IPS-NIHi11 (cell line): ENCODE measurements around the gene SEMA5A.

Source experiments
- DNase-seq: peaks from one replicate; pipeline ENCODE4 v3.0.0; 2012; ENCODE audit warnings: mixed read lengths, low spot score

Gene SEMA5A

DNA sequence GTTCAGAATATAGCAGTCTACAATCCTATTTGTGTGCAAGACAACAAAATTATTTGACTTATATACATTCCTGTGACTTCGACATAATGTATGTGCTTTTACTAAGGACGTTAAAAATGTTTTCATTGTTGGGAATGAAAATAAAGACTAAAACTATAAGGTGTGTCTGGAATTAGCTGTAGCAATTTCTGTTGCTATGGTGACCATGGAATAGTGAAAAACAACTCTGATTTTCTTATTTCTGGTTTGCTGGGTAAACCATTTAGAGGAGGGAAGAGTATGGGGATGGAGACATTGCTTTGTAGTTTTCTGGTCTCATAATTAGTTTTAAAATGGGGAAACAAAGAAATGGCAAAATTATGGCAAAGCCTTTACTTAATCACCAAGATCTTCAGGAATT, 343.2 kb downstream of the SEMA5A start:
- DNase-seq: no peak

DNA sequence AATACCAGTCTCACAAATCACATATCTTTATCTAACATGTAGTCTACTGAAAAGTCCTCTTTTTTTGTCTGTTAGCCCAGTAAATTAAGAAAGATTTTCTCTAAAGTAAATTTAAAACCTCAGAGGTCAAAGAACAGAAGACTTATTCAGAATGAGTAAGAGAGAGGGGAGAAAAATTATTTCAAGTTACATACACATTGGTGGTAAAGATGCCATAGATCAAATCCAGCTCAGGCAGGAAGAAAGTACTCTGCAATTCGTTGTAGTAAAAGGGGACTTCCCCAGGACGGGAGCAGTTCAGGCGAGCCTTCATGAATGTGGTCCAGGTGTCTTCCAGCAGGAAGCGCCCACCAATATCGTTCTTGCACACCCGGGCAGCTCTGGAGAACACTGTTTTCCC, 344.1 kb downstream of the SEMA5A start:
- DNase-seq: no peak

DNA sequence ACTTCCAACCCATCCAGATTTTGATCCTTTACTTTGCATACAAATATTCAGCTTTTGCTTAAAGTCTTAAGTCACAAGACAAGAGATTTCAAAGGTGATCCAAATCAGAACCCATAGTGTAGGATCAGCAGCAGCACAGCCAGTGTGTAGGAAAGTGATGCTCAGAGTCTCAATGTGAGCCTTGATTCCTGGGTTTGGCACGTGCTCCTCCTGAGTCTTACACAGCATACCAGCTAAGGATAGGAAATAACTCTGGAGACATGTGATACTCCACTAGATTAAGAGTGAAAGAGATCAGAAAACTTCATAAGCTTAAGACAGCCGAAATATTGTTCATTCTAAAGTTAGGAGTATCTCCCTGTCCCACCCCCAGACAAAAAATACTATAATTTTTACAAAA, 344.9 kb downstream of the SEMA5A start:
- DNase-seq: no peak

DNA sequence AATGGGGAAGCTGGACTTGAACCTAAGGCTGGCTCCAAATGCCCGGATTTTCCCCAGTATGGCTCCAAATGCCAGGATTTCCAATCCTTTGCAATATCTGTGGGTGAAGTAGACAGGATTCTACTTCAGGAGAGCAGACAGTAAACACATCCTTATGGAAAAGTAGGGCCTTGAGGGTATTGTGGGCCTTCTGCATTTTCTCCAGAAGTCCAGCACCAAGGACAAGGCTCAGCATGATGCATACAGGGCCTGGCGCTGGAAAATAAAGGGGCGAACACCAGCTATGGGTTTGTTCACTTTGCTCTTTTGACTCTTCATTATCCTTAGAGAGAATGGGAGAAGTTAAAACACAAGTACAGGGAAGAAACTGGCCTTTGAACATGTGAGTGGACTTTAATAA, 347.5 kb downstream of the SEMA5A start:
- no peak for DNase-seq

DNA sequence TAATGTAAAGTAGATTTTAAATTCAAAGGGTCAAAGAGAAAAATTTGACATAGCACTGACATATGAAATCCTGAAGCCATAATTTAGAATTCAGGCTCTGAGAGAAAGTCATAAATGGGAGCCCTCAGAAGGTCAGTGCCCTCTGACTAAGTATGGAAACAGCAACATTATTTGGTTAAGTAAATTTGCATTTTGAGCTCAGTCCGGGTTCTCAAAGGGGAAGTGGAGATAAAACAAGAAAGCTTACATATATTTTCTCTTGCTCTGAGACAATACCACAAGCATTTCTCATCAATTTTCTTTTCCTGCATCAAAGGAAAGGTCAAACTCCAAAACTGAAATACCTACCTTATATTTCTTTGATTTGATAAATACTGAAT, 348.0 kb downstream of the SEMA5A start:
- no peak for DNase-seq

DNA sequence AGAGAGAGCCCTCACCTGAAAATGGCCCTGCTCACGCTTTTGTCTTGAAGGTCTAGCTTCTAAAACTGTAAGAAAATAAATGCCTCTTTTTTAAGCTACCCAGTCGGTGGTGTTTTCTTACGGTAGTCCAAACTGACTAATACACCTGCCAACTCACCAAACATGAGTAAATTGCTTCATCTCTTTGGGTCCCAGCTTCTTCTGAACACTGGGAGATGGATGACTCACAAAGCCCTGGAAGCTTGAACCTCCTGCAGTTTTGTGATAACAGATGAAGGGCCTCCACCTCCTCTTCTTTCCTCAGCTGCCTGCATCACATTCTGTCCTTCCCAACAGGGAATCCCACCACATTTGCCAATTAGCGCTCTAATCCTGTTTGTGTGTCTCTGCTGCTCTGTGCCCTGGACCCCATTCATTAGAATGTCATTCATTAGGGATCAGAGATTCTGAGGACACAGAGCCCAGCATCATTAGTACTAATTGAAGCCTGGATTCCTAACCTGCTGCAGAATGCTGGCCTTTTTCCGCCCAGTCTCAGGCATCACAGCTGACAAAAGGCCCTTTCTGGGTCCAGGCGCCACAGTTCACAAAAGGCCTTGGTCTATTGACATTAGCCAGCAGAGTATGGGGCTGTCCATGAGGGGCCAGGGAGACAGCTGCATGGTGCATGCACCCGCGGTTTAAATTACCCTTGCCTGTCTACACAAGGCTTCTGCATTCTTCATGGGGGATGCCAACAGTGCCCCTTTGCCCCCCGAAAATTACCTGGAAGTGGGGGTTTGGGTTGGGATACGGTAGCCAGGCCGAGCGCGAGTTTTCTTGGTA, 349.3 kb downstream of the SEMA5A start:
- no peak for DNase-seq

DNA sequence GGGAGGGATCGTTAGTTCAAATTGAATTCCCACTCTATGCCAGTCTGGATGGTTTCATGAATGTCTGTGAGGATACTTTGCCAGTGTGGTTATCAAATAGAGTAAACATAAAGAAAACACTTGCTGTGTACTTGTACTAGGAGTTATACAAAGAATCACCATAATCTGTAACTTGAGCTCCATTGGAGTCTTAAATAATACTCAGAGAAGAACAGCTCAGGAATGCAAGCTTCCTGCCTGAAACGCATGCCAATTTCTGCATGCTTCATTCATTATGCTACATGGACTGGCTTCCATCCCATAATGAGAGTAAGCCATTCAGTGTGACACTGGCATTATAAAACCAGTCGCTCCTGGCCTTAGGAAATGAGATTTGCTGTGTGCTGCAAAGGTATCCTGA, 351.4 kb downstream of the SEMA5A start:
- DNase-seq: no peak

DNA sequence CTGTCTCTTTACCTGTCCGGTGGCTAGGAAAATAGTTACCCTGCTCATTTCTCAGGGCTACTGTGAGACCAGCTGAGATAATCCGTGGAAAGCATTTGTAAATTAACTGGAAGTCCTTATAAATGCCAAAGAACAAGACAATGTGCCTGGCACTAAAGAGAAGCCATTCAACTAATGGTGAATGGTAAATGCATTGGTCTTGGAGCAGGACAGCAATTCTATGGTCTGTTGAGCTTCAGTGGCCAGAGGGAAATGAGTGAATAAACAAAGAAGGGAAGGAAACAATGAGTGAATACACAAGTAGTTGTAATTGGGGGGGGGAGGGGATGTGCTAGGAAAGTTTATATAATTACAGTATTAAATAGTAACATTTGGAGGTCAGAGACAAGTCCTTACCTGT, 353.6 kb downstream of the SEMA5A start:
- DNase-seq: no peak

DNA sequence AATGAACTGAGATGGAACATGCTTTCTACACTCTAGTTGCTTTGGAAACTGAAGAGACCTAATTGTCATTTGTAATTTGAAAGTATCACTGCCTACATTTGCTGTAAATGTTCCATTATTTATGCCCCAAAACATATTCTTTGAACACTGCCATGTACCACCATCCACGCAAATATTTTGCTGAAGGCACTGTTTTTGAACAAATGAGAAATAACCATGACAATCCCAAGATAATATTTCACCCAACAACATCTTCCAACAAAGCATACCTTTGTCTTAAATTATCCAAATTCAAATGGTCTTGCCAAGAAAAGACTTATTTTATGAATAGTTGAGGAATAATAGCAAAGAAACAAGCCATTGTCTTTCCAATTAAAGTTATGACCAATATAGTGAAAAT, 356.2 kb downstream of the SEMA5A start:
- DNase-seq: no peak

DNA sequence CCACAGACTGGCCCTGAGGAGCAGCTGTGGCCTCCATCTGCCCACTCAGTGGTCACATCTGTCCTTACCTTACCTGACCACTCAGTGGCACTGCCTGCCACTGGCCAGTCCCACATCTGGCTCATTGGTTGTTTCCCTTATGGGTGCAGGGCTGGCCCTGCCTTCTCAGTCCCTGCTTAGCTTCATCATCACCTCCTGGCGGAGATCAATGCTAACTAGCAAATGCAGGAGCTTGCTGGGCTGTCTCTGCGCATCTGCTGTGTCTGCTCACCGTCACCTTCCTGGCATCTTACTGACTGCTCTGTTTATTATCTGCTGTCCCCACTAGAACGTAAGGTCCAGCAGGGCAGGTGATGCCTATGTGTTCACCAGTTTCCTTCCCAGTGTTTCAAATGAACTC, 356.9 kb downstream of the SEMA5A start:
- no peak for DNase-seq

DNA sequence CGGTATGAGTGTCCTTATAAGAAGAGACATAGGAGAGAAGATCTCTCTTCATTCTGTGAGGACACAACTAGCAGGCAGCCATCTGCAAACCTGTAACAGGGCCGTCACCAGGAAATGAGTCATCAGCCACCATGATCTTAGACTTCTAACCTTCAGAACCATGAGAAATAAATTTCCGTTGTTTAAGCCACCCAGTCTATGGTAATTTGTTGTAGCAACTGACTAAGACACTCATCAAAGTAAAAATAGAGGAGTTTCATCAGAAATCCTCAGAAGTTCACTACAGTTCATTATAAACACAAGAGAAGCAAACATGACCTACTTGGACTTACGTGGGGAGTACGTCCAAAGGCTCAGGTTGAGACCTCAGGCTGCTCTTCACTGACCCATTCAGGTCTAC, 357.7 kb downstream of the SEMA5A start:
- no peak for DNase-seq

DNA sequence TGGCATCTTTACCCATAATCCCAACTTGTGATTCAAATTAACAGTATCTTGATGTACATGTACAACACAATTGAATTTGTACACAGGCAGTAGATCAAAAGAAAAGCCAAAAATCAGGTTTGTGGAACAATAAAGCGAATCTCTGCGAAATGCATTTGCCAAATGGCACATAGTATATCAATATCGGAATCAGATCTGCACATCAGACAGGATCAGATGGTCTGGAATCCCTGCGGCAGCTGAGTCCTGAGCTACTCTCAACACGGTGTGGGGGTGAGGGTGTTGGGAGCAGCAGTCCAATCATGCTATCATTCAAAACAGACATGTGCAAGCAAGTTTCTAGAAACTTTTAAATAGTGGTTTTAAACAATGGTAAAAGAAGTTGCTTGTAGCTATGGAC, 358.3 kb downstream of the SEMA5A start:
- DNase-seq: no peak

DNA sequence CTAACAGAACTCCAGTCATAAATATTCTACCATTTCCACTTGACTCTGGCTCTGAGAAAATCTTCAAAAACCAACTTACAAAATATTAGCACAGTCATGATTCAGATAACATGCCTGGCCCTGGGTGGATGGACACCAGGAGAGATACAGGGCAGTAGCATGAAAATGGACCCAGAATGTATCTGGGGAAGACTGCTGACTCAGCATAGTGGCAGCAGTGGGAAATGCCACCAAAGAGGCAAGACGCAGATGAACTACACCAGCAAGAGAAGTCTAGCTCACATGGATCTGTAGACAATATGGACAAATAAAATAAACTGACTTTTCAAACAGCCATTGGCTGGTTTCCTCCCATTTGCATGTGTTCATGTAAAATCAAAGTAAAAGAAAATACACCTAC, 359.8 kb downstream of the SEMA5A start:
- DNase-seq: no peak

DNA sequence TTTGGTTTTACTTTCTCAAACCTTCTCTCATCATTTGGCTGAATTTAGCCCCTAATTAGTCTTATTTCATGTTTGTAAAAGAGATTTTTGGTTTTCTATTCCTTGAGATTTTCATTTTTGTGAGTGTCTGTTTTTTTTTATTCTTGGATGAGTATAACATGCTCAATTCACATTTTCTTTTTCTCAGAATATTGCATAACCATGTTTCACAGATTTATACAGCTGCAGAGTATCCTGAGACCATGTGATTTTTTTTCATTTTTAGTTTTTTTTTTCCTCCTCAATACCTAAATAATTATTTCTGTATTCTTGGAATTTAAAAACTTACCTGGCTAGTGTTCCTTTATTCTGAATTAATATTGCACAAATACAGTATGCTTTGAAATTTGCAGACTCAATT, 361.9 kb downstream of the SEMA5A start:
- DNase-seq: no peak

DNA sequence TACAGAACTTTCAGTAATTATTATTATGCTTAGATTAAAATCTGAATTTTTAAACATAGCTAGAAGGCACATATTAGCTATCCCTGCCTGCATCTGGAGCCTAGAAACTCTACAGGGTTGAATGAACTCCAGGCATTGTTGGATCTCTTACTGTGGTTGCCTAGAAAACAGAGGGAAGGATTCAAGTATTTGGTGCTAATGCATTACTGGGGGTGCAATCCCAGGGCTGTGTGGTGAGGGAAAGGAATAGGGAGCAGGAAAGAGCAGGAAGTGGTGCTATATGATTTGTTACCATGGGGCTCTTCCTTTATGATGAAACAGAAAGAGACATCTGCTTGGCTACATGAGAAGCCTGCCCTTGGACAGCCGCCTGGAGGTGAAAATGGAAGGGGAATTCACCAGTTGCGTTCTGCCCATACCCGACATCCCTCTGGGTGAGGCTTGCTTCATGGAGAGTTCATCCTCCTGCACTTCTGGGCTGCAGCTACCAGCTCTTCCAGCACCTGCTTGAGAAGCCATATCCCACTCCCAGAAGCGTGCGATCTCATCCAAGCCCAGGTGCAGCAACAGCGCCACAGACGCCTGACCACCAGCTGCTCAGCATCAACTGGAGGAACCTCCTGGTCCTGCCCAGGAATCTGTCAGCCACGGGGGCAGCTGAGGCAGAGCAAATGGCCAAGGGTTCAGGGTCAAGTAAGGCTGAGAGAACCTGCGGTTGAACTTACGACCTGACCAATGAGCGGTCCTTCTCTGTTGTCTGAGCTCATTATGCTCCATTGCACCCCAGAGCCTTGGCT, 362.8 kb downstream of the SEMA5A start:
- DNase-seq: no peak

DNA sequence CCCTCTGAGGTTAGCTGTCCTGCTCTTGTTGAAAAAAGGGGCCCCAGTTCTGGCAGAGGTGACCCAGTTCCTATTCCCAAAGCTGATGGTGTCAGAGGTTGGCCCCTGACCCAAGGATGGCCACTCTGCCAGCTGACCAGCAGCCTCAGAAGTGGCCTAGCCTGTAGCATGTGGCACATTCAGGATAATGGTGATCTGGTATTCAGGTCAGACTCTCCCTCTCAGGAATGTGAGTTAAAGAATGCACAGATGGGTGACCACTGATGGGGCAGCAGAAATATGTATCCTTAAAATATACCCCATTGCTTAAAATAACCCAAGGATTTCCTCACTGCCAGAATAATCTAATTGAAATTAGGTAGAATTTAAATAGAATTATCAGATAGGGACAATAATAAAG, 369.2 kb downstream of the SEMA5A start:
- DNase-seq: no peak

DNA sequence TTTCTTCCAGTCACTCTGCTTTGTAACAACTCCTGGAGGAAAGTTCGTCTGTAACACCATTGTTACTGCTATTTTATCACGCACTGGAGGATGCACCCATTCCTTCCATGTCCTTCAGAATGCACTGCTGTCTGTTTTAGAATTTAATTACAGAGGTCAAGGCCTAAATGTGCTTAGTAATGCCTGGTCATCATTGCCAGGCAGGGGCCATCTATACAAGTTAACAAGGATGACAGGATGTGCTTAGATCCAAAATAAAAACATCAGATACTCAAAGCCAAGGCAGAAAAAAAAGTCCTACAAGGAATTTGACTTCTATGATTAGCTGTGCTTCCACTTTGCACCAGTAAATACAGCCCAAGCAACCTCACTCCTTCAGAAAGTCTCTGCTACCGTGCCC, 371.4 kb downstream of the SEMA5A start:
- no peak for DNase-seq

DNA sequence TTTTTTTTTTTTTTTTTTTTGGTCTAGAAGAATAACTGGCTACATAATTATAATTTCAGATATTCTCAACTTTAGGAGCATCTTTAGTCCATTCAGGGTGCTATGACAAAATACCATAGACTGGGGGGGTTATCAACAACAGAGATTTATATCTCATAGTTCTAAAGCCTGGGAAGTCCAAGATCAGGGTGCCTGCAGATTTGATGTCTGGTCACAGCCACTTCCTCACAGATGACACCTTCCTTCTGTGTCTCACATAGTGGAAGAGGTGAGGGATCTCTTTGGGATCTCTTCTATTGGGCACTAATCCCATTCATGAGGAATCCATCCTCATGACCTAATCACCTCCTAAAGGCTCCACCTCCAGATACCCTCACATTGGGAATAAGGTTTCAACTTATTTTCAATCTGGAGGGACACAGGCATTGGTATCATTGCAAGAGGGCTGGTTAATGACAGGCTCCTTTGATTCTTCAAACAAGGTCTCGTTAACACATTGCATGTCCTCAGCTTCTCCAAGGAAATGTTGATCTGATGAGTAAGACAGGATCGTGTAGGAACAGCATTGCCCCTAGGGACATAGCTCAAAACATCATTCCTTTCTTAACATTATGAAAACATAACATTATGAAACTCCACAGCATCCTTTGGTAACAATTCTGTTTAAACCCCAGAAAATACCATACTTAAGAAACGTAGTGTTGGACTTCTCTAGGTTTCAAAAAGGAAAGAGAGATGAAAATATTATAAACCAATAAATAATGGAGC, 372.4 kb downstream of the SEMA5A start:
- DNase-seq: no peak

DNA sequence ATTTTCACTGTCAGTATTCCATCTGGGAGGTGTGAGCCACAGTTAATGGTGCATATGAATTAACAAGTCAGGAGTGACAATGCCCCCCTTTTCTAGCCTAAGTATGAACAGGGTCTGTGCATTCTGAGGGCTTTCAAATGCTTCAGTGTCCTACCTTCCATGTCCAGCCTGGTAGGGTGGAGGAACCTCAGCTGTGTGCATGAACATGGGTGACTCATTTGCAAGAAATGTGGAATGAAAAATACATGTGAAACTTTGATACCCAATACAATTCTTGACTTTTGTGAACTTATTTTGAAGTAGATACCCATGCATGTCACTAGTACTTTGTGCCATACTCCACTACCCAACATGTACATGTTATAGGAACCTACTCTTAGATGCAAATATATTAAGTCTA, 375.8 kb downstream of the SEMA5A start:
- no peak for DNase-seq

DNA sequence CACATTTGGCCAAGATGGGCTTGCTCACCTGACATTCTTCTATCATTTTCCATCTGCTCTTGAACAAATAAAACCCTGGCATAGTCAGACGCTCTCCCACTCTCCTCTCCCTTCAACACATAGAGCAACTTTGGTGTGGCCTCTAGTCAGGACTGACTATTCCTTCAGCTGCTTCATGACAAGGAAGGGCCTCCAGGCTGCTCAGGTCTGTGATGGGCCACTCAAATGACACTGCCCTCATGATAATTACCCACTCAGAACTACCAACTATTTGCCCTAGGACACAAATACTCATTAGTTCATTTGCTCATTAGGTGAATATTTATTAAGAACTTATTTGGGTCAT, 376.3 kb downstream of the SEMA5A start:
- no peak for DNase-seq

DNA sequence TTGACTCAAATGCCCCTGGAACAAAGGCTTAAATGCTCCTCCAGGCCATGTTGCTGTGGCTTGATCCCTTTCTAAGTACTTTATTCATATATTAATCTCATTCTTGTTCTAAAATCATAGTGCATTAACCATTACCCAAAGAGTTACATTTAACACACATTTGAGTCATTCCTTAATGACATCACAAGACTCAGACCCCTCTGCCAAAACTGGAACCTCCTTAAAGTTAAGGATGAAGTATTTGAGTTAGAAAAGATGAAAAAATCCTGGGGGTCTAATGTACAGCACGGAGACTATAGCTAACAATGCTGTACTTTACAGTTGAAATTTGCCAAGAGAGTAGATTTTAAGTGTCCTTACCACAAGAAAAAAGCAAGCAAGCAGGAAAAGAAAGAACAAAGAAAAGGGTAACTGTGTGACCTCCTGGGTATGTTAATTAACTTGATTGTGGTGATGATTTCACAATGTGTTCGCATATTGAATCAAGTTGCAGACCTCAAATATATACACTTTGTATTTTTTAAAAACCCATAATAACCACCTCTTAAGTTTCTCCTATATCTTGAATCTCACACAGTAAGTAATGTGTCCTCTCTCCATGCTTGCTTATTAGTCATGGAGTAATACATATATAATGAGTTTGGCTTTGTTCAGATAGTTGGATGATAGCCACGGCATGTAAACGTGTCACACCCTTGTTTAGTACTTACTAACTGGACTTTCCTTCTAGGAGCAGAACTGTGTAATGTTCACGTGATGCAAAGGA, 376.9 kb downstream of the SEMA5A start:
- no peak for DNase-seq
